Type B pancreatic cell (in vitro differentiated cells): ENCODE measurements around the gene AP1S1. TPM values are rescaled to one million over a fixed set of nuclear protein-coding genes. Genes with fewer than 3 reads are reported as not detected.
"Not testable (repeated sequence)": the region's sequence is repeated elsewhere in the genome, so short reads cannot be mapped to it uniquely, and the experiment has no call there.

ENCODE experiments used
- DNase-seq: peaks from one replicate; pipeline ENCODE4 v3.0.0; 2021; ENCODE audit warnings: mixed read lengths; ENCODE audit not compliant: unreplicated experiment; ENCODE audit errors: extremely low spot score
- H3K27ac Mint-ChIP-seq: 2 replicates; pipeline ENCODE4 v1.8.0; 2021; ENCODE audit warnings: mild to moderate bottlenecking, mixed read lengths
- H3K27me3 Mint-ChIP-seq: 2 replicates; pipeline ENCODE4 v1.8.0; 2021; ENCODE audit warnings: mixed read lengths
- H3K36me3 Mint-ChIP-seq: 2 replicates; pipeline ENCODE4 v1.8.0; 2021; ENCODE audit warnings: mixed read lengths
- H3K4me1 Mint-ChIP-seq: one replicate; pipeline ENCODE4 v1.8.0; 2021; ENCODE audit warnings: mixed read lengths; ENCODE audit not compliant: unreplicated experiment
- H3K4me3 Mint-ChIP-seq: 2 replicates; pipeline ENCODE4 v1.8.0; 2021; ENCODE audit warnings: mild to moderate bottlenecking, mixed read lengths
- H3K9me3 Mint-ChIP-seq: 2 replicates; pipeline ENCODE4 v1.8.0; 2021; ENCODE audit warnings: mixed read lengths
- total RNA-seq: library from RNA; stranded (reverse); gene quantifications from 2 replicates; pipeline ENCODE4 v1.2.1, GENCODE V29; 2021; ENCODE audit warnings: low replicate concordance
- TF ChIP-seq, protein P1 (sequence below): fragments of 200-600 bp; sonication (generic); conservative IDR thresholded peaks from 2 replicates; pipeline ENCODE4 v1.5.0; 2021; ENCODE audit warnings: antibody characterized with exemption, mild to moderate bottlenecking

Gene AP1S1
- total RNA-seq, 1 donor from 2014 or later = 59.8 TPM

DNA sequence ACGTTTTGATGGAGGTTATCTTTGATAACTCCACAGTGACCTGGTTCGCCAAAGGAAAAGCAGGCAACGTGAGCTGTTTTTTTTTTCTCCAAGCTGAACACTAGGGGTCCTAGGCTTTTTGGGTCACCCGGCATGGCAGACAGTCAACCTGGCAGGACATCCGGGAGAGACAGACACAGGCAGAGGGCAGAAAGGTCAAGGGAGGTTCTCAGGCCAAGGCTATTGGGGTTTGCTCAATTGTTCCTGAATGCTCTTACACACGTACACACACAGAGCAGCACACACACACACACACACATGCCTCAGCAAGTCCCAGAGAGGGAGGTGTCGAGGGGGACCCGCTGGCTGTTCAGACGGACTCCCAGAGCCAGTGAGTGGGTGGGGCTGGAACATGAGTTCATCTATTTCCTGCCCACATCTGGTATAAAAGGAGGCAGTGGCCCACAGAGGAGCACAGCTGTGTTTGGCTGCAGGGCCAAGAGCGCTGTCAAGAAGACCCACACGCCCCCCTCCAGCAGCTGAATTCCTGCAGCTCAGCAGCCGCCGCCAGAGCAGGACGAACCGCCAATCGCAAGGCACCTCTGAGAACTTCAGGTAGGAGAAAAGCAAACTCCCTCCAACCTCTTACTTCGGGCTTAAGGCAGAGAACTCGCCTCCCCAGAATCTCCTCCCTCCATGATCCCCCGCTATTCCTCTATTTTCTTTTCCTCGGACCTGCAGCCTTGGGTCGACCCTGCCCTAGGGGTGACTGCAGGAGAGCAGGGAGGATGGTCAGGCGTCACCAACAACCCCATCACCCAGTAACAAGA lies 27.4 kb upstream of the AP1S1 start, which contains the start of gene SERPINE1:
Gene SERPINE1 (plus strand): TSS at position 454 of the 809 bp plus-strand sequence. CDS start 1,290 bp downstream, outside the sequence.
- no peak for DNase-seq
- Mint-ChIP-seq H3K27ac (no peak within 1 kb of the TSS), H3K36me3 (no peaks in the 10 kb centered on the region)

DNA sequence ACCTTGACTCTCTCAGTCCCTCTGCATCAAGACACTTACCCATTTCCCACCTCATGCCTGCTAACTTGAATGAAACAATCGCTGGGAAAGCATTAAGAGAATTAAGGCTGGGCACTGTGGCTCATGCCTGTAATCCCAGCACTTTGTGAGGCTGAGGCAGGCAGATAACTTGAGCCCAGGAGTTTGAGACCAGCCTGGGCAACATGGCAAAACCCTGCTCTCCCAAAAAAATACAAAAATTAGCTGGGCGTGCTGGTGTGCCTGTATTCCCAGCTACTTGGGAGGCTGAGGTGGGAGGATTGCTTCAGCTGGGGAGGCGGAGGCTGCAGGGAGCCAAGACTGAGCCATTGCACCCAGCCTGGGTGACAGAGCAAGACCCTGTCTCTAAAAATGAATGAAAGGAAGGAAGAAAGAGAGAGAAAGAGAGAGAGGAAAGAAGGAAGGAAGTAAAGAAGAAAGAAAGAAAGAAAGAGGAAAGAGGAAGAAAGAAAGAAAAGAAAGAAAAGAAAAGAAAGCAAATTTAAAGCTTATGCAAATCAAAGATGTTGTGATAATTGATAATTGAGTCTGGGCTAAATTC lies 26.7 kb upstream of the AP1S1 start:
- TF ChIP-seq, protein P1, sequence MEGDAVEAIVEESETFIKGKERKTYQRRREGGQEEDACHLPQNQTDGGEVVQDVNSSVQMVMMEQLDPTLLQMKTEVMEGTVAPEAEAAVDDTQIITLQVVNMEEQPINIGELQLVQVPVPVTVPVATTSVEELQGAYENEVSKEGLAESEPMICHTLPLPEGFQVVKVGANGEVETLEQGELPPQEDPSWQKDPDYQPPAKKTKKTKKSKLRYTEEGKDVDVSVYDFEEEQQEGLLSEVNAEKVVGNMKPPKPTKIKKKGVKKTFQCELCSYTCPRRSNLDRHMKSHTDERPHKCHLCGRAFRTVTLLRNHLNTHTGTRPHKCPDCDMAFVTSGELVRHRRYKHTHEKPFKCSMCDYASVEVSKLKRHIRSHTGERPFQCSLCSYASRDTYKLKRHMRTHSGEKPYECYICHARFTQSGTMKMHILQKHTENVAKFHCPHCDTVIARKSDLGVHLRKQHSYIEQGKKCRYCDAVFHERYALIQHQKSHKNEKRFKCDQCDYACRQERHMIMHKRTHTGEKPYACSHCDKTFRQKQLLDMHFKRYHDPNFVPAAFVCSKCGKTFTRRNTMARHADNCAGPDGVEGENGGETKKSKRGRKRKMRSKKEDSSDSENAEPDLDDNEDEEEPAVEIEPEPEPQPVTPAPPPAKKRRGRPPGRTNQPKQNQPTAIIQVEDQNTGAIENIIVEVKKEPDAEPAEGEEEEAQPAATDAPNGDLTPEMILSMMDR = no peak
- H3K4me1 Mint-ChIP-seq = peaks cover 22% of the 10 kb centered on the region
- H3K4me3 Mint-ChIP-seq = peak overlapping the region; percentile 81
- H3K27ac Mint-ChIP-seq = no peak overlapping the region
- no peak for DNase-seq
- H3K27me3 Mint-ChIP-seq = peaks cover 22% of the 10 kb centered on the region
- H3K36me3 Mint-ChIP-seq = no peaks in the 10 kb centered on the region
- H3K9me3 Mint-ChIP-seq = no peaks in the 10 kb centered on the region

More for the DNA sequence above, 27.4 kb upstream of the AP1S1 start, which contains the start of gene SERPINE1:
- Mint-ChIP-seq H3K4me1 (peaks cover 29% of the 10 kb centered on the region), H3K27me3 (peaks cover 29% of the 10 kb centered on the region), H3K9me3 (no peaks in the 10 kb centered on the region), H3K4me3 (peak within 1 kb of the TSS; percentile 81)
- TF ChIP-seq, protein P1 = peak; percentile 61

DNA sequence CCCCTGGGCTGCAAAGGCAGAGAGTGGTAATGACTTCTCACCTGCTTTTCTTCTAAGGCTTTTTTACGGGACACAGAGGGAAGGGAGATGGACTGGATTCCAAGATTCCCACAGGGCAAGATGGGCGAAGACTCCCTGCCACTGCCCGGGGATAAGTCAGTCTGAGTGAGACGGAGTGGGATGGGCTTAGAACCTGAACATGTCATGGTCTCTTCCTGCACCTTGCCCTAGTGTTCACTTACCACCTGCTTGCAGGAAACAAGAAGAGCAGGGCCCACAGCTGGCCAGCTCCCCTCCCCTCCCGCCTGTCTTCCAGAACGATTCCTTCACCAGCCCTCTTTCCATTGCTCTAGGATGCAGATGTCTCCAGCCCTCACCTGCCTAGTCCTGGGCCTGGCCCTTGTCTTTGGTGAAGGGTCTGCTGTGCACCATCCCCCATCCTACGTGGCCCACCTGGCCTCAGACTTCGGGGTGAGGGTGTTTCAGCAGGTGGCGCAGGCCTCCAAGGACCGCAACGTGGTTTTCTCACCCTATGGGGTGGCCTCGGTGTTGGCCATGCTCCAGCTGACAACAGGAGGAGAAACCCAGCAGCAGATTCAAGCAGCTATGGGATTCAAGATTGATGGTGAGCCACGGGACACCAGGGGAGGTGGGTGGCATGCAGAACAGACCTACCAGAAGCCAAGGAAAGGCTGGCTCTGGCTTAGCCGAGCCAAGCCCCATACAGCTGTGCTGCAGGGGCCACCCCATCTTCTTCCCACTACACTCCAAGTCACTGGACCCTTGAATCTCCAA lies 26.0 kb upstream of the AP1S1 start:
- Mint-ChIP-seq H3K4me1 (peaks cover 23% of the 10 kb centered on the region), H3K27me3 (peaks cover 20% of the 10 kb centered on the region), H3K27ac (no peak overlapping the region), H3K4me3 (no peak overlapping the region), H3K9me3 (no peaks in the 10 kb centered on the region), H3K36me3 (no peaks in the 10 kb centered on the region)
- TF ChIP-seq, protein P1 = no peak
- no peak for DNase-seq

DNA sequence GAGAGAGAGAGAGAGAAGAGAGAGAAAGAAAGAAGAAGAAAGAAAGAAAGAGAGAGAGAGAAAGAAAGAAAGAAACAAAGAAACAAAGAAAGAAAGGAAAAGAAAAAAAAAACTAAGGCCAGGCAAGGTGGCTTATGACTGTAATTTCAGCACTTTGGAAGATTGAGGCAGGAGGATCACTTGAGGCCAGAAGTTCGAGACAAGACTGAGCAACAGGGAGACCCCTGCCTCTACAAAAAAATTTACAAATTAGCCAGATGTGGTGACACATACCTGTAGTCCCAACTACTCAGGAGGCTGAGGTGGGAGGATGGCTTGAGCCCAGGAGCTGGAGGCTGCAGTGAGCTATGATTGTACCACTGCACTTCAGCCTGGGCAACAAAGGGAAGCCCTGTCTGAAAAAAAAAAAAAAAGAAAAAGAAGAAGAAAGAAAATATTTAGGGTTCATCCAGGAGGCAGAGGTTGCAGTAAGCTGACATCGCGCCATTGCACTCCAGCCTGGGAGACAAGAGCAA lies 24.6 kb upstream of the AP1S1 start:
- Mint-ChIP-seq H3K4me3 (no peak overlapping the region), H3K9me3 (no peaks in the 10 kb centered on the region), H3K27ac (no peak overlapping the region), H3K36me3 (no peaks in the 10 kb centered on the region), H3K27me3 (peaks cover 20% of the 10 kb centered on the region), H3K4me1 (peaks cover 34% of the 10 kb centered on the region)
- DNase-seq = no peak
- TF ChIP-seq, protein P1 = no peak

DNA sequence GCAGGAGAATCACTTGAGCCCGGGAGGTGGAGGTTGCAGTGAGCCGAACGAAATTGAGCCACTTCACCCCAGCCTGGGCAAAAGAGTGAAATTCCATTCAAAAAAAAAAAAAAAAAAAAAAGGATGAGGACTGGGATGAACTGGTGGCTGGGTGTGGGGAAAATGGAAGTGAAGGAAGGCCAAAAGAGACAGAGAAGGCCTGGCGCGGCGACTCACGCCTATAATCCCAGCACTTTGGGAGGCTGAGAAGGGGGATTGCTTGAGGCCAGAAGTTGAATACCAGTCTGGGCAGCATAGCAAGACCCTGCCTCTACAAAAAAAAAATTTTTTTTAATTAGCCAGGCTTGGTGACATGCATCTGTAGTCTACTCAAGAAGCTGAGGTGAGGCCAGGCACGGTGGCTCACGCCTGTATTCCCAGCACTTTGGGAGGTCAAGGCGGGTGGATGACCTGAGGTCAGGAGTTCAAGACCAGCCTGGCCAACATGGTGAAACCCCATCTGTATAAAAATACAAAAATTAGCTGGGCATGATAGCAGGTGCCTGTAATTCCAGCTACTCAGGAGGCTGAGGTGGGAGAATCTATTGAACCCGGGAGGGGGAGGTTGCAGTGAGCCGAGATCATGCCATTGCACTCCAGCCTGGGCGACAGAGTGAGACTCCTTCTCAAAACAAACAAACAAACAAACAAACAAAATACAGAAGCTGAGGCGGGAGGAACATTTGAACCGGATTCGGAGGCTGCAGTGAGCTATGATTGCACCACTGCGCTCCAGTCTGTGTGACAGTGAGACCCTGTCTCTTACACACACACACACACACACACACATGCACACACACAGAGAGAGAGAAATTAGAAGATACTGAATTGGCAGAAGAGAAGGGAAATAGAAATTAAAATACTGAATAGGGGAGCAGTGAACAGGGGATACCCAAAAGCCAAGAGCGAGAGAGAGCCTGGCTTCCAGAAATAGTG lies 21.4 kb upstream of the AP1S1 start:
- DNase-seq, H3K4me3 Mint-ChIP-seq, H3K9me3 Mint-ChIP-seq, H3K36me3 Mint-ChIP-seq, H3K27ac Mint-ChIP-seq: not testable (repeated sequence)
- Mint-ChIP-seq H3K27me3 (peaks cover 18% of the 10 kb centered on the region), H3K4me1 (peaks cover 18% of the 10 kb centered on the region)
